Panc1 (cell line): ENCODE results near the gene EFL1.
"Not testable (repeated sequence)": the region's sequence is repeated elsewhere in the genome, so short reads cannot be mapped to it uniquely, and the experiment has no call there.

ENCODE experiments used
- CTCF ChIP-seq: fragments of 450-650 bp; IDR thresholded peaks from 2 replicates; pipeline ENCODE4 v1.5.1; 2017; ENCODE audit warnings: mild to moderate bottlenecking
- POLR2AphosphoS5 ChIP-seq: IDR thresholded peaks from 2 replicates; pipeline ENCODE4 v1.6.1; 2012; ENCODE audit warnings: mild to moderate bottlenecking, low read depth, low read length, moderate library complexity
- SIN3A ChIP-seq: IDR thresholded peaks from 2 replicates; pipeline ENCODE4 v1.6.1; 2012; ENCODE audit warnings: low read depth, mild to moderate bottlenecking, low read length, moderate library complexity, borderline replicate concordance; ENCODE audit not compliant: insufficient read depth
- TCF7L2 ChIP-seq: IDR thresholded peaks from 2 replicates; pipeline ENCODE4 v1.6.1; 2011; ENCODE audit warnings: mild to moderate bottlenecking, low read depth, low read length, inconsistent platforms

DNA sequence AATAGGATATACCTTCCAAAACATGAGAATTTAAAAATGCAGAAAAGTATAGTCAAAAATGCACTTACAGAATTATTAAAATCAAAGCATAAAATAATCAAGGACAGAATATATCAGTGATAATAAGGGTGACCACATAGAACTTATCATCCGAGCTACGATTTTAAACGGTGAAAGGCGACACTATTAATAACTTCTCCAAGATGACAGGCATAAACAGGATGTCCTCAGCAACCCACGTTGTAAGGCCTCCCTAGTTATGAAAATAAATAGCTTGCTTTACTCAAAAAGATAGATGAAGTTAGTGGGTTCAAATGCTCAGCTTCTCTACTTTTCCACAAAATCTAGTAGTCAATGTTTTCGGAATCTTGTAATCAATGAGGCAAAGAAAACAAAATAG lies 68.0 kb downstream of the EFL1 start:
- not testable (repeated sequence) for TF ChIP-seq POLR2AphosphoS5, CTCF, SIN3A, TCF7L2
